ENCODE measurements around the gene PYHIN1. TPM values are rescaled to one million over a fixed set of nuclear protein-coding genes. Genes with fewer than 3 reads are reported as not detected.
"Not testable (repeated sequence)": the region's sequence is repeated elsewhere in the genome, so short reads cannot be mapped to it uniquely, and the experiment has no call there.

Gene PYHIN1
- total RNA-seq, 2 experiments from 2014 or later: 14.3 to 17.4 TPM

- CTCF ChIA-PET: no interaction called here
- POLR2A ChIA-PET: no interaction called here
Observed at GRCh38 chr1:158972841-158973240, 41.5 kb downstream of the PYHIN1 start.

GRCh38 chr1:158976219-158976618 lies 44.9 kb downstream of the PYHIN1 start:
- POLR2A ChIA-PET: interaction anchor here (1.2 kb wide), 1 partner anchor 21 kb away, joined by 3 read pairs; no protein-coding TSS in a partner anchor
- CTCF ChIA-PET: no interaction called here

- ChIA-PET CTCF (no interaction called here), POLR2A (interaction anchor here (0.7 kb wide), 1 partner anchor 47 kb away, joined by 3 read pairs; no protein-coding TSS in a partner anchor)
Observed at GRCh38 chr1:158978730-158979129, 47.4 kb downstream of the PYHIN1 start.

GRCh38 chr1:158979229-158979628 lies 47.9 kb downstream of the PYHIN1 start:
- POLR2A ChIA-PET: no interaction called here
- CTCF ChIA-PET: no interaction called here

GRCh38 chr1:158983235-158983634 lies 51.9 kb downstream of the PYHIN1 start:
- POLR2A ChIA-PET: no interaction called here
- CTCF ChIA-PET: no interaction called here

GRCh38 chr1:158984386-158984785 lies 53.0 kb downstream of the PYHIN1 start:
- ChIA-PET POLR2A (no interaction called here), CTCF (no interaction called here)

GRCh38 chr1:158989424-158989823 lies 58.1 kb downstream of the PYHIN1 start:
- POLR2A ChIA-PET: no interaction called here
- CTCF ChIA-PET: no interaction called here

- POLR2A ChIA-PET: no interaction called here
- CTCF ChIA-PET: no interaction called here
Observed at GRCh38 chr1:158992787-158993312, 61.5 kb downstream of the PYHIN1 start.

- POLR2A ChIA-PET: interaction anchor here (1.3 to 2.7 kb wide), 5 partner anchors 11 to 178 kb away, joined by 3 to 9 read pairs (median 5); partner anchors contain the start of genes AIM2 and IFI16
- CTCF ChIA-PET: interaction anchor here (1.1 to 3.0 kb wide), 2 partner anchors 12 to 203 kb away, joined by 4 to 21 read pairs; partner anchors contain the start of gene IFI16
Observed at GRCh38 chr1:158996998-158997397, 65.6 kb downstream of the PYHIN1 start.

GRCh38 chr1:158998037-158998780 lies 66.9 kb downstream of the PYHIN1 start:
- POLR2A ChIA-PET: interaction anchor here (1.3 to 2.7 kb wide), 5 partner anchors 10 to 179 kb away, joined by 3 to 9 read pairs (median 5); partner anchors contain the start of genes AIM2 and IFI16

GRCh38 chr1:158998781-158999161 lies 67.4 kb downstream of the PYHIN1 start:
- ChIA-PET POLR2A (interaction anchor here (2.7 kb wide), 1 partner anchor 11 kb away, joined by 9 read pairs; the partner anchor contains the start of gene IFI16), CTCF (interaction anchor here (0.6 to 3.0 kb wide), 10 partner anchors 10 to 795 kb away, joined by 3 to 21 read pairs (median 4); partner anchors contain the start of gene IFI16)

More at GRCh38 chr1:158998037-158998780, 66.9 kb downstream of the PYHIN1 start:
- CTCF ChIA-PET: interaction anchor here (0.6 to 3.0 kb wide), 10 partner anchors 11 to 794 kb away, joined by 3 to 21 read pairs (median 4); partner anchors contain the start of gene IFI16

GRCh38 chr1:158999316-159000069 lies 68.1 kb downstream of the PYHIN1 start:
- POLR2A ChIA-PET: no interaction called here
- CTCF ChIA-PET: no interaction called here

- ChIA-PET POLR2A (no interaction called here), CTCF (no interaction called here)
Observed at GRCh38 chr1:159000070-159000409, 68.7 kb downstream of the PYHIN1 start.

- ChIA-PET POLR2A (no interaction called here), CTCF (no interaction called here)
Observed at GRCh38 chr1:159000625-159001024, 69.3 kb downstream of the PYHIN1 start.

- ChIA-PET POLR2A (interaction anchor here (1.3 kb wide), 1 partner anchor 71 kb away, joined by 3 read pairs; the partner anchor contains the start of gene AIM2), CTCF (no interaction called here)
Observed at GRCh38 chr1:159005161-159005560, 73.8 kb downstream of the PYHIN1 start.

GRCh38 chr1:159005676-159006075 lies 74.3 kb downstream of the PYHIN1 start:
- ChIA-PET CTCF (no interaction called here), POLR2A (interaction anchor here (1.3 kb wide), 1 partner anchor 71 kb away, joined by 3 read pairs; the partner anchor contains the start of gene AIM2)

GRCh38 chr1:159006210-159006807 lies 75.0 kb downstream of the PYHIN1 start:
- CTCF ChIA-PET: not testable (repeated sequence)
- POLR2A ChIA-PET: interaction anchor here (1.3 kb wide), 1 partner anchor 70 kb away, joined by 3 read pairs; the partner anchor contains the start of gene AIM2

- ChIA-PET CTCF (interaction anchor here (3.8 kb wide), 1 partner anchor 10 kb away, joined by 21 read pairs; no protein-coding TSS in a partner anchor), POLR2A (interaction anchor here (1.0 kb wide), 1 partner anchor 8 kb away, joined by 4 read pairs; no protein-coding TSS in a partner anchor)
Observed at GRCh38 chr1:159007726-159008125, 76.4 kb downstream of the PYHIN1 start.

GRCh38 chr1:159008744-159009188 lies 77.4 kb downstream of the PYHIN1 start:
- POLR2A ChIA-PET: interaction anchor here (0.5 to 2.3 kb wide), 7 partner anchors 11 to 216 kb away, joined by 3 to 28 read pairs (median 4); partner anchors contain the start of gene AIM2
- CTCF ChIA-PET: interaction anchor here (2.3 to 3.8 kb wide), 2 partner anchors 11 to 68 kb away, joined by 11 to 21 read pairs; partner anchors contain the start of gene AIM2

All from activated CD8-positive, alpha-beta memory T cell treated with anti-CD3 and anti-CD28 coated beads for 36 hours (primary cell).